HepG2 (cell line): Measurements from ENCODE around the gene RPL41. TPM values are rescaled to one million over a fixed set of nuclear protein-coding genes. Genes with fewer than 3 reads are reported as not detected.

Source experiments
- ATF7 ChIP-seq, 2 experiments: fragments of 450-650 bp in 1 of 2; sonication (generic) in 1 of 2; formaldehyde crosslinking in 1 of 2; IDR thresholded peaks; 2 replicates each; pipeline versions ENCODE4 v1.4.0 to v1.6.1; 2016 to 2020; ENCODE audit warnings: antibody characterized with exemption in 1 of 2, mild to moderate bottlenecking in 1 of 2, missing genetic modification reagents in 1 of 2
- CBX1 ChIP-seq: IDR thresholded peaks from one replicate; pipeline ENCODE4 v1.6.1; 2016; ENCODE audit warnings: antibody characterized with exemption, low read depth
- CEBPG ChIP-seq: IDR thresholded peaks from 2 replicates; pipeline ENCODE4 v1.6.1; 2016
- FOXK2 ChIP-seq: fragments of 450-650 bp; IDR thresholded peaks from 2 replicates; pipeline ENCODE4 v1.6.1; 2016
- GABPB1 ChIP-seq: IDR thresholded peaks from 2 replicates; pipeline ENCODE4 v1.6.1; 2016; ENCODE audit warnings: mild to moderate bottlenecking, missing genetic modification reagents, moderate library complexity, missing compliant biosample characterization
- HBP1 ChIP-seq: IDR thresholded peaks from 2 replicates; pipeline ENCODE4 v1.6.1; 2016; ENCODE audit warnings: low read depth, control low read depth
- HDAC1 ChIP-seq: sonication (generic); formaldehyde crosslinking; IDR thresholded peaks from 2 replicates; pipeline ENCODE4 v1.5.1; 2020; ENCODE audit warnings: mild to moderate bottlenecking, missing genetic modification reagents
- HIC2 ChIP-seq: sonication (generic); formaldehyde crosslinking; IDR thresholded peaks from 2 replicates; pipeline ENCODE4 v1.9.0; 2022; ENCODE audit warnings: low read depth, missing genetic modification reagents
- MED13 ChIP-seq: sonication (generic); formaldehyde crosslinking; IDR thresholded peaks from 2 replicates; pipeline ENCODE4 v1.5.0; 2020; ENCODE audit warnings: missing genetic modification reagents
- MEIS2 ChIP-seq: sonication (generic); formaldehyde crosslinking; IDR thresholded peaks from 2 replicates; pipeline ENCODE4 v1.9.0; 2021; ENCODE audit warnings: mild to moderate bottlenecking, missing genetic modification reagents
- NCOR1 ChIP-seq: fragments of 200-600 bp; sonication (generic); IDR thresholded peaks from 2 replicates; pipeline ENCODE4 v1.7.0; 2017; ENCODE audit warnings: antibody characterized with exemption, low read length, borderline replicate concordance
- PHF8 ChIP-seq: sonication (generic); formaldehyde crosslinking; IDR thresholded peaks from 2 replicates; pipeline ENCODE4 v1.5.0; 2020; ENCODE audit warnings: missing genetic modification reagents
- SAFB2 ChIP-seq: sonication (generic); formaldehyde crosslinking; IDR thresholded peaks from 2 replicates; pipeline ENCODE4 v1.5.1; 2020; ENCODE audit warnings: missing genetic modification reagents, low read depth, mild to moderate bottlenecking, borderline replicate concordance
- SUZ12 ChIP-seq: fragments of 150-350 bp; IDR thresholded peaks from 2 replicates; pipeline ENCODE4 v1.6.1; 2014; ENCODE audit warnings: low read depth, low read length
- TBL1XR1 ChIP-seq: fragments of 150-350 bp; IDR thresholded peaks from 2 replicates; pipeline ENCODE4 v1.6.1; 2014; ENCODE audit warnings: borderline replicate concordance, low read length; ENCODE audit not compliant: partially characterized antibody
- TBX2 ChIP-seq: sonication (generic); formaldehyde crosslinking; IDR thresholded peaks from 2 replicates; pipeline ENCODE4 v1.5.0; 2020; ENCODE audit warnings: missing genetic modification reagents, mild to moderate bottlenecking, borderline replicate concordance
- ZNF547 ChIP-seq: sonication (generic); formaldehyde crosslinking; IDR thresholded peaks from 2 replicates; pipeline ENCODE4 v1.5.1; 2020; ENCODE audit warnings: mild to moderate bottlenecking, missing genetic modification reagents
- ZNF552 ChIP-seq: sonication (generic); formaldehyde crosslinking; IDR thresholded peaks from 2 replicates; pipeline ENCODE4 v1.9.0; 2022; ENCODE audit warnings: missing genetic modification reagents, mild to moderate bottlenecking, borderline replicate concordance
- ZNF597 ChIP-seq: sonication (generic); formaldehyde crosslinking; IDR thresholded peaks from 2 replicates; pipeline ENCODE4 v1.5.0; 2020; ENCODE audit warnings: missing genetic modification reagents
- ZNF619 ChIP-seq: sonication (generic); formaldehyde crosslinking; IDR thresholded peaks from 2 replicates; pipeline ENCODE4 v1.4.0; 2020; ENCODE audit warnings: mild to moderate bottlenecking, missing genetic modification reagents
- ZNF670 ChIP-seq: sonication (generic); formaldehyde crosslinking; IDR thresholded peaks from 2 replicates; pipeline ENCODE4 v1.8.0; 2022; ENCODE audit warnings: mild to moderate bottlenecking, missing genetic modification reagents, borderline replicate concordance
- ZNF709 ChIP-seq: sonication (generic); formaldehyde crosslinking; IDR thresholded peaks from 2 replicates; pipeline ENCODE4 v1.5.0; 2020; ENCODE audit warnings: mild to moderate bottlenecking, missing genetic modification reagents
- ZSCAN31 ChIP-seq: sonication (generic); formaldehyde crosslinking; IDR thresholded peaks from 2 replicates; pipeline ENCODE4 v1.5.0; 2020; ENCODE audit warnings: low read depth, mild to moderate bottlenecking, missing genetic modification reagents
- ZZZ3 ChIP-seq: sonication (generic); formaldehyde crosslinking; IDR thresholded peaks from 2 replicates; pipeline ENCODE4 v1.4.0; 2020; ENCODE audit warnings: missing genetic modification reagents, mild to moderate bottlenecking, borderline replicate concordance
- polyA plus RNA-seq, 8 experiments: library from polyadenylated mRNA; depleted of rRNA in 3 of 8; stranded (reverse) in 7 of 8; unstranded in 1 of 8; fragments of >200 nt; fragmentation: Illumina TruSeq in 4 of 8; extraction: Trizol in 4 of 8; gene quantifications; 2 replicates each; pipeline versions ENCODE4 v1.2.1 to v1.2.3, GENCODE V29; 2011 to 2016; ENCODE audit warnings: low read depth in 4 of 8, missing spikeins in 1 of 8, mixed read lengths in 1 of 8; ENCODE audit not compliant: insufficient read depth in 1 of 8
- total RNA-seq, 5 experiments: library from RNA; depleted of rRNA; stranded (reverse); fragments of >200 nt; fragmentation: Illumina TruSeq; extraction: Trizol; gene quantifications; 2 replicates each; pipeline ENCODE4 v1.2.3, GENCODE V29; 2016; ENCODE audit warnings: low read depth in 1 of 5

RPL41 gene
- total and polyA plus RNA-seq, 2 of the 13 experiments (the other 11 are each of a cell fraction or from before 2014, with no cell fraction given) = 4,012 to 7,670 TPM

- peak; percentile 31; the same call in 1 of the 2 replicates for TF ChIP-seq ZZZ3 (CRISPR knock-in tag)
- TF ChIP-seq ZNF619 (CRISPR knock-in tag) = no peak
- no peak for TF ChIP-seq MED13 (CRISPR knock-in tag)
- TF ChIP-seq SUZ12 = no peak
- no peak for TF ChIP-seq ZNF547 (CRISPR knock-in tag)
- TF ChIP-seq GABPB1 (CRISPR knock-in tag) = peak; percentile 38; the same call in 1 of the 2 replicates
- no peak for TF ChIP-seq ZNF552
- TF ChIP-seq FOXK2 = no peak
- TF ChIP-seq HBP1 (CRISPR knock-in tag) = no peak
- TF ChIP-seq ZNF597 = no peak
- peak; percentile 78 for TF ChIP-seq PHF8 (CRISPR knock-in tag)
- peak; percentile 21; the same call in 1 of the 2 replicates for TF ChIP-seq NCOR1
- no peak for TF ChIP-seq HIC2
- no peak for TF ChIP-seq ZNF709
- TF ChIP-seq TBL1XR1 = peak; percentile 73
- TF ChIP-seq ZNF670 = peak; percentile 88
- TF ChIP-seq CBX1 = no peak
- TF ChIP-seq ATF7 (IDR thresholded peaks at IDR 0.05) = peak; percentile 100
- TF ChIP-seq ATF7 (CRISPR knock-in tag; IDR thresholded peaks at IDR 0.05) = peak; percentile 99
- peak; percentile 34; the same call in 1 of the 2 replicates for TF ChIP-seq SAFB2 (CRISPR knock-in tag)
- peak; percentile 83 for TF ChIP-seq CEBPG (CRISPR knock-in tag)
- TF ChIP-seq MEIS2 (CRISPR knock-in tag) = 0 out of 2 replicates have a peak, but pooled peaks have one; percentile 17
- TF ChIP-seq HDAC1 = peak; percentile 88
- 0 out of 2 replicates have a peak, but pooled peaks have one; percentile 6 for TF ChIP-seq TBX2
- 0 out of 2 replicates have a peak, but pooled peaks have one; percentile 39 for TF ChIP-seq ZSCAN31 (CRISPR knock-in tag)
Observed at GRCh38 chr12:56158029-56158925, 41.8 kb downstream of the RPL41 start, which contains the start of gene MYL6 (continued).
